DMS 273 treated with DMSO at 0.1 percent for 48 hours (cell line): ENCODE results near the gene PBX2.

Source experiments
- DNase-seq: peaks from one replicate; lab custom pipeline; 2025; lab: John Stamatoyannopoulos, UW

PBX2 gene

DNA sequence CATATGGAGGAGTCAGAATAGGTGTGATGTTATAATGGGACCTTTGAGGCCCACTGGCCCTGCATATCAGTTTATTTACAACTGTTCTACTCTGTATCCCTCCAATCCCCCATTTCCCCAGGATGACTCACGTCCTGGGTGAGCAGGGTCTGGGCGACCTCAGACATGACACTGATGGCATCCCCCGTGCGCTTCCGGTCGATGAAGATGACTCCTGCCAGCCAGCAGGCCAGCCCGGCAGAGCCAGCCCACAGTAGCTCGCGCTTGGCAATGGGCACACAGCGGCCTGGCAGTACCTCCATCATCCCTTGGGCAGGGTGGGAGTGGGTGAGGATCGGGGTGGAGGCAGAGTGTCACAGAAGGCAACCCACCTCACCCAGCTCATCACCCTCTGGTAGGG lies 19.7 kb downstream of the PBX2 start:
- no peak for DNase-seq

DNA sequence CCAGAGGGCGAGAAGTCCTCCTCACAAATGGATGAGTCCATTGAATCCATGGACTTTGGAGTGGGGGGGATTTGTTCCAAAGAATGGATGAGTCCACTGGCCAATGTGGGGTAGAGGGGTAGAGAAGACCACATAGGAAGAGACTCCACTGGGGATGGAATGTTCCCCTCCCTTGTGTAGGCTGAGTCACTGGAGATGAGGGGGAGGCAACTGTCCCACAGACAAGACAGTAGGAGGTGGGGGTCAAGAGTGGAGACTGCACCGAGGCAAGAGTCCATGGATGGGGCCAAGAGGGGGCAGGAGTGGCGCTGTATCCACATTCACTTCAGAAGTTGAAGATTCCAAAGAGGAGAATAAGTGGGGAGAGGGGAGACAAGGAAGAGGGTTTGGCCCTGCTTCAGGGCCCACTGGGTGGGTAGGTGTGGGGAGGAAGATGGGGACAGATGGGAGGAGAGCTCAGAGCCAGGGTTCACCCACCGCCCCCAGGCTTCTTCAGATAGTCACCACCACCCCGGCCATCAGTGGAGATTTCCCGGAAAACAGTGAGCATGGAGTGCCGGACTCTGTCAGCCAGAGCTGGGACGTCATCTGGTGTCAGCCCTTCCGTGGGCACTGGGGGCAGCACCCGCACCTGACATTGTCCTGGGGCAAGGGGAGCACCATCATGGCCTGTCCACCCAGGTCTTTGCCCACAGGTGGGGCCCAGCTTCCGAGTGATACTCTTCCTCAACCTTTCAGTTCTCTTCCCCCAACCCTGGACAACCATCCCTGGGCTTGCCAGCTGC lies 21.0 kb downstream of the PBX2 start:
- no peak for DNase-seq

DNA sequence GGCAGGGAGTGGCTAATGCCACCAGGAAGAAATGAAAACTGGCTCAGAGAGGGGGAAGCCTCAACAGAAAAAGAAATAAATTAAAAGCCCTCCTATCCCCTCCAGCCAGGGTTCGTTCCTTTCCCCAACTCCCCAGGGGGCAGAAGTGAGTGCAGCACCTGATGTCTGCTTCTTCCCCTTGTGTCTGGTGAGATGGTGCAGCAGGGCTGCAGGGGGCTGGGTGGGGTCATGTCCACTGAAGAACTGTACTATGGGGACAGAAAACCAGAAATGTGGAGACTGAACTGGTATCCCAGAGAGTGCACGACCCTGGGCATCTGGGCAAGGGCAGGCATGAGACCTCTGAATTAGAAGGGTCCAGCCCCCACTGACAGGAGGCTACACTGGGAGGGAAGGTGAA lies 21.7 kb downstream of the PBX2 start:
- DNase-seq = no peak

DNA sequence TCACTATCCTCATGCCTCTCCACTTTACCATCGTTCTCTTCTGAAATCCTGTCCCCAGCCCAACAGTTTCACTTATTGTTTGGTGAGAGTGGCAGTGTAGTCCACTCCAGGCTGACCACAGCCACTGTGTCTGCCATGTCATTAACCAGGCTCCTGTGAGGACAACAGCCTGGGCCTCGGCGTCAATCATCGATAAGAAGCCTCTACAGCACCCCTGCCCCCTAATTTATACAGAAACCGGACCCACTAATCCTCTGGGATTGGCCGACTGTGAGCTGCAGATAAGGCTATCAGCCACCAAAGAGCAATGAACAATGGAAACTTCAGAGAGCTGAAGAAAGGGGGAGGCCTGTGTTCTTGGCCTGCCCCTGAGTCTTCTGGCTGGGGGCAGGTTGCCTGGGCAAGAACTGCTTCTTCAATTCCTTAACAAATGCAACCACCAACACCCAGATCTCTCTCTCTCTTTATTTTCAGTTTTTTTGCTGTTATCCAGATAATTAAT lies 22.2 kb downstream of the PBX2 start:
- DNase-seq = no peak

DNA sequence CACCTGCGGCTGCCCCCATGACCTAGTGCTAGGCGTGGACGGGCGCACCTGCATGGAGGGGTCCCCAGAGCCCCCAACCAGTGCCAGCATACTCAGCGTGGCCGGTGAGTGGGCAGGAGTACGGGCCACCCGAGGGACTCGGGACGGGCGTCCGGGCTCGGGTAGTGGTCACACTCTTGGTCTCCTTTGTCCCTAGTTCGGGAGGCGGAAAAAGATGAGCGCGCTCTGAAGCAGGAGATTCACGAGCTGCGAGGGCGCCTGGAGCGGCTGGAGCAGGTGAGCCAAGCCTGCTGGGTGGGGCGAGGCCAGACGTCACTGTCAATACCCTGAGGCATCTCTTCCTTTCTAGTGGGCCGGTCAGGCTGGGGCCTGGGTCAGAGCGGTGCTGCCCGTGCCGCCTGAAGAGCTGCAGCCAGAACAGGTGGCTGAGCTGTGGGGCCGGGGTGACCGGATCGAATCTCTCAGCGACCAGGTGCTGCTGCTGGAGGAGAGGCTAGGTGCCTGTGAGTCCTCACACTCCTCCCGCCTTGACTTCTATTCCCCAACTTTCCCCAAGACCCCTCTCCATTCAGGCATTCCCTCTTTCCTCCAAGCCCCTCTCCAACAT lies 22.7 kb downstream of the PBX2 start:
- no peak for DNase-seq

DNA sequence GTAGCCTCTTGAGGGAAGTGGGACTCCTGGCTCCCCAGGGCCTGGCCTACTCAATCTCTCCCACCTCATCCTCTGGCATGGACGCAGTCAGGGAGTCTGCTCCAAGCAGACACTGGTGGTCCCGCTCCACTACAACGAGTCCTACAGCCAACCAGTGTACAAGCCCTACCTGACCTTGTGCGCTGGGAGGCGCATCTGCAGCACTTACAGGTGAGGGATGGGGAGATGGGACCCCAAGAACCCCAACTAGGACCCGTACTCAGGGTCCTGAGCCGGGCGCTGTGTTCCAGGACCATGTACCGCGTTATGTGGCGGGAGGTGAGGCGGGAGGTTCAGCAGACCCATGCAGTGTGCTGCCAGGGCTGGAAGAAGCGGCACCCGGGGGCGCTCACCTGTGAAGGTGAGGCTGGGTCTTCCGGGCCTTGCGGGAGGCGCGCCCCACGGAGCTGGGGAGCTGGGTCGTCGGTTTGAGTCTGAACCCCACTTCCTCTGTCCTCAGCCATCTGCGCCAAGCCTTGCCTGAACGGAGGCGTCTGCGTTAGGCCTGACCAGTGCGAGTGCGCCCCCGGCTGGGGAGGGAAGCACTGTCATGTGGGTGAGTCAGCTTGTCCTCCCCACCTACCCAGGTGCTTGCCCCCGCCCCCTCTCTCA lies 23.5 kb downstream of the PBX2 start:
- DNase-seq = no peak

DNA sequence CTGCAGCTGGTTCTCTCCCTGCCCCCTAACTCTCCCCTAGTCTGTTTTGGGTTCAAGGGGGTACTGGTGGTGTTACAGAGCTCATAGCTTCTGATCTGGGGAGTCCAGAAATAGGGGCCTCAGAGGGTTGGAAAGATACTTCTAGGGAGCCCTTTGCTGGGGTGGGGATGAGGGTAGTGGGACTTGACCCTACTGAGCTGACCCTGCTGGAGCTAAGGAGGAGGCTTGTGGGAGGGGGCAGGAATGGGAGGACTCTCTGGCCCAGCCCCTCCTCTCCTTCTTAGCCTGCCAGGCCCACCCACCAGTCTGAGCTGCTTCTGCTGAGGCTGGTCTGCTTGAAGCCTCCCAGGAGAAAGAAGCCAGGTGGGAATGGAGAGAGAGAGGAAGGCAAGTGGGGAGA lies 25.7 kb downstream of the PBX2 start, which contains the start of gene EGFL8:
Gene EGFL8 (plus strand): TSS at position 301 of the 400 bp plus-strand sequence. CDS start 1,571 bp downstream, outside the sequence.
- DNase-seq = no peak

DNA sequence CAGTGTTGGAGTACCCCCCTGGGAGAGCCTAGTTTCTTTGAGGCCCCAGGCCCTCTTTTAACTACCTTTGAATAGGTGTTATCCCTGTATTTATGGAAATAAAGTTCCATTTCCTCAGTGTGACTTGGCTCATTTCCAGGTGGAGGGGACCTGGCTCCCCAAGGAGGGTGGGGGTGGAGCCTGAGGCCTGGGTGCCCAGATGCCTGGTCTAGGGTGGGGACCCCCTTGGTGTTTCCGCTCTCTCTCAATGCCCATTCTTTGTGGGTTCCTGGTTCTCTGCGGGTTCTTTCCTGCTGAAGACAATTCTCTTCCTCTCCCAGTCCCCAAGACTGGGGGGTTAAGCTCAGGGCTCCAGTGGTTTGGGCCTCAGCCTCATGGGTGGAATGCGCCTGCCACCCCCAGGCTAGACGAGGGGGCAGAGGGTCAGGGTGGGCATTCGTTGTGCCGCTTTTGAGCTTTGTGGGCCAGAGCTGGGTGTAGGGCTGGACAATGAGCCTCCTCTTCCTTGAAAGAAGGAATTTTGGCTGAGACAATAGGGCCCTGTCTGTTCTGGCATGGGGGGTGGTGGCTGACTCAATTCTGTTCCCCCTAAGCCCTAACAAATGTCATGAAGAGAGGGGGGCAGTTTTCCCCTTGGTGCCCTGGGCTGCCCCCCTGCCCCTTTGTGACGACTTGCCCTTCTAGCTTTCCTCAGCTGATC lies 26.3 kb downstream of the PBX2 start:
- DNase-seq = no peak

DNA sequence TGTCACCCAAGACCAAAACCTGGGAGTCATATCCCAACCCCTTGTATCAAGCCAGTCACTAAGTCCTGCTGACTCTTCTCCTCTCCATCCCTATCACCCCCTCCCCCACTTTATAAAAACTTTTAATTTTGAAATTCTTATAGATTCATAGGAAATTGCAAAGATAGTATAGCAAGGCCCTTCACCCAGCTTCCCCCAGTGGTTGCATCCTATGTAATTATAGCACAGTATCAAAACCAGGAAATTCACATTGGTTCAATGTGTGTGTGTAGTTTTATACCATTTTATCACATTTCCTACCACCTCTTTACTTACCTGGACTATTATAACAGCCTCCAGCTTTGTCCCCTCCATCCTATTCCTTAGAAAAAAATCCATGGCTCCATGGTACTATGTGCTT lies 31.9 kb downstream of the PBX2 start:
- DNase-seq = no peak

DNA sequence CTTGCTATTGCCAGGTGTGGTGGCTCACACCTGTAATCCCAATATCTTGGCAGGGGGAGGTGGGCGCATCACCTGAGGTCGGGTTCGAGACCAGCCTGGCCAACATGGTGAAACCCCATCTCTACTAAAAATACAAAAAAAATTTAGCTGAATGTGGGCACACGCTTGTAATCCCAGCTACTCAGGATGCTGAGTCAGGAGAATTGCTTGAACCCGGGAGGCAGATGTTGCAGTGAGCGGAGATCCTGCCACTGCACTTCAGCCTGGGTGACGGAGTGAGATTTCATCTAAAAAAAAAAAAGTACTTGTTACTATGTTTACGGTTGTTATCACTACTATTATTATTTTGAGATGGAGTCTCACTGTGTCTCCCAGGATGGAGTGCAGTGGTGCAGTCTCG lies 33.1 kb downstream of the PBX2 start:
- DNase-seq = no peak

DNA sequence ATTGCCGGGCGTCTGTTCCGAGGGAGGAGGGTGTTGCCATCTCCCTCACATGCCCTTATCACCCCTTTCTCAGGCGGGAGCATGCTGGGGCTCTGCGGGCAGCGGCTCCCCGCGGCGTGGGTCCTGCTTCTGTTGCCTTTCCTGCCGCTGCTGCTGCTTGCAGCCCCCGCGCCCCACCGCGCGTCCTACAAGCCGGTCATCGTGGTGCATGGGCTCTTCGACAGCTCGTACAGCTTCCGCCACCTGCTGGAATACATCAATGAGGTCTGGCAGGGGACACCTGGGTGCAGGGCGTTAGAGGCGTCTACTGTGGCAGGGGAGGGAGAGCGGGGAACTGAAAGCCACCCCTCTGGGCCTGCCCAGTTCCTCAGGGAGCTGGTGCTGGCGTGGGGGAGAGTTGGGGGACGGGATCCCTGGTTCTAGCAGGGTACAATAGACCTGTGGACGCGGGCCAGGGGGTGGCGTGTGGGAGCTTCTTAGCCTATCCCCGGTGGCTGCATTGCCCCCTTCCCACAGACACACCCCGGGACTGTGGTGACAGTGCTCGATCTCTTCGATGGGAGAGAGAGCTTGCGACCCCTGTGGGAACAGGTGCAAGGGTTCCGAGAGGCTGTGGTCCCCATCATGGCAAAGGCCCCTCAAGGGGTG lies 35.4 kb downstream of the PBX2 start:
- DNase-seq = peak; percentile 21

DNA sequence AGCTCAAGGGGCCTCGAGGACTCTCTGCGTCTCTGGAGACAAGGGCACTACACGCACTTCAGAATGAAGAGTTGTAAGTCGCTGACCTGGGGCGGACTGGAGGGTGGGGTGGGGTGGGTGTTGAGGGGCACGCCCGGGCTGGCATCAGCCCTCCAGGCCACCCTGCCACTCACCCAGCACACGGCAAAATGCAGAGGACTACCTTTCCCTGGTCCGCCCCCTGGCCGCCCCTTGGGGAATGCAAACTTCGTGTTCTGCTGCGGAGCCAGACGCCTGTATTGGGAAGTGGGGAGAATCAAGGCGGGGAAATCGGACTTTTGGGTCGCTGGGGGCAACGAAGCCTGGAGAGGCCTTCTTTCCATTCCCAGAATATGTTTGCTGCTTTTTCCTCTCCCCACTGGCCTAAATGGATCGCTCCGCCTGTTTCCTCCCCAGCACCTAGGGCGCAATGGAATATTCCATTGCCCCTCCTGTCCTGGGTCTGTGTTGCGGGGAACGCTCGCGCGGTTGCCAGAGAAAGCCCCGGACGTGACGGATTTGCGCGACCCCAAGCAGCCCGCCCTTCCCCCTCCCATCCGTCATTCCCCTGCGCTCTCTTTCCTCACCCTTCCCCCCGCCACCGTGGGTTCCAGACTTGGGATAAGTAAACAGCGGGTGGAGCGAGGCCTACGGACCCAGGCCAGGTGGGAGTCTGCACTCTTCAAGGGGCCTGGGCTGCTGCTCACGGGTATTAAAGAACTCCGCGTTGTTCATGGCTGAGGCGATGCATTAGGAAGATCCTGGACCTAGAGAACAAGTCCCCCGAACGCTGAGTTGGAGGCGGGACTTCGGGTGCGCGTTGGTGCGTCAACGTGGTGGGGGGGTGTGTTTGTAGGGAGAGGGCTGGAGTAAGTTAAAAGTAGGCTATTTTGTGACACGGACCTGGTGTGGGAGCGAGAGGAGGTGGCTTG lies 36.2 kb downstream of the PBX2 start, which contains the start of gene PPT2:
Gene PPT2 (plus strand): TSS at position 578 of the 950 bp plus-strand sequence. CDS start 454 bp downstream, outside the sequence.
- peak; percentile 85 for DNase-seq

DNA sequence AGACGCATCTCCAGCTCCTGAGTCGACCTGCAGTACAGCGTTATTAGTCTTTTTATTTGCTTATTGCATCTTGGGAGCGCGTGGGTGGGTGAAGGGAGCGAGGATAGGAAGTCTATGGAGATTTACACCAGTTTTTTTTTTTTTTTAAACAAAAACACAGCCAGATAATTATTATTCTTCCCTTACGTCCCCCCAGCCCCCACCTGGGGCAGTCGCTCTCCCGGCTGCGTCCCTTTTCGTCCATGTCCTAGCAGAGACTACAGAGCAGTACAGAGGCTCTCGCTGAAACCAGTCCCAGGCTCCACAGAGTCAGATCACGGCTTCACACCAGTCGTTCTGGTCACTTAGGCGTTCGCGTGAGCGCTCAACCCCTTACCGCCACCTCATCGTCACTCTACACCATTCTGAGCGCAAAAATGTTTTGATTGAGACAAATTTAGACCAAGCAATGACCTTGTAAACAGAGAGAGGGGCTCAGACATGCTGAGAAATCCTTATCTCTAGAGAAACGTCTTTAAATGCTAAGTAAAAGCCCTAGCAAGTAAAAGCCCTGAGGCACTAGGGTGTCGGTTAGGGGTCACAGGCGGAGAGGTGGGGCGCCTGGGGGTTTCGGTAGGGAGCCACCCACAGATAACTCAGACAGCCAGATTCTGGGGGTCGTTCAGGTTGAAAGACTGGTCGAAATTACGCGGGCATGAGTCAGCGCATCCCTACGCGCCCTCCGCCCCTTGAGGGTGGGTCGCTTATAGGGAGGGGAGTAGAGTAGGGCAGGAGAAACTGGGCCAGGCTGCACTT lies 37.0 kb downstream of the PBX2 start:
- no peak for DNase-seq

DNA sequence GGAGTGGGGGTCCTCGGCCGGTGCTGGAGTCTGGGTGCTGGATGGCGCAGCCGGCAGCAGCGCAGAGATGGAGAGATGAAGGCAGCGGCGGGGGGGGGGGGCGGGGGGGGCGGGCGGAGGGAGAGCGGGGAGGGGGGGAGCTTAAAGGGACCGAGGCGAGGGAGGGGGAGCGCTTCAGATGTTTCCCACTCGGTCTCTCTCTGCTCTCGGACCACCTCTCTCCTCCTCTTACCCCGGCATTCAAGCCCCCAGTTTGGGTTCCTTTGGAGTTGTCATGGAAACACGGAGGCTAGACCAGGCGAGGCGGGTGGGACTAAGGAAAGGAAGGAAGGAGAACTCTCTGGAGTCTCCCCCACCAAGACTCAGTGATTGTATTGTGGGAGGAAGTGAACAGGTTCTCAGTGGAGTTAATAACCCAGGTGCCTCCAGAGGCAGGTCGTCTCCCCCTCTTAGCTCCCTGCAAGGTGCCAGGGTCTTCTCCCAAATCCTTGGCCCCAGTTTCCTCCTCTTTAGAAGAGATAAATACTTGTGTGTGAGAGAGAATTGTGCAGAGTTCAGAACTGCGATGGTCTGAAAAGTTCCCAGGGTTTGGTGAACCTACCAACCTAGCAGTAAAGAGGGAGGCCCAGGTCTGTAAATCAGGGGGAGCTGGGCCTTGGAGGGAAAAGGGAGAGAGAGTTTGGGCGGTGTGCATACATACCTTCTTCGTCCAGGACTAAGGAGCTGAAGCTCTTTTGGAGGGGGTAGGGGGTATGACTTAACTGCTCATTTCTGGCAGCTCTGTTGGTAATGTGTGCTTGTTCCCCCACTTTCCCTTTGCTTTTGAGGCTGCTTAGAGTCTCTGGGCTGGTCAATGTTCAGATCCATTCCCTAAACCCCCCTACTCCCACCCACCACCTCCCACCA lies 37.9 kb downstream of the PBX2 start, which contains the start of gene PRRT1:
Gene PRRT1 (minus strand): TSS at position 77 of the 906 bp plus-strand sequence. CDS start 112 bp downstream, outside the sequence.
- DNase-seq = no peak

DNA sequence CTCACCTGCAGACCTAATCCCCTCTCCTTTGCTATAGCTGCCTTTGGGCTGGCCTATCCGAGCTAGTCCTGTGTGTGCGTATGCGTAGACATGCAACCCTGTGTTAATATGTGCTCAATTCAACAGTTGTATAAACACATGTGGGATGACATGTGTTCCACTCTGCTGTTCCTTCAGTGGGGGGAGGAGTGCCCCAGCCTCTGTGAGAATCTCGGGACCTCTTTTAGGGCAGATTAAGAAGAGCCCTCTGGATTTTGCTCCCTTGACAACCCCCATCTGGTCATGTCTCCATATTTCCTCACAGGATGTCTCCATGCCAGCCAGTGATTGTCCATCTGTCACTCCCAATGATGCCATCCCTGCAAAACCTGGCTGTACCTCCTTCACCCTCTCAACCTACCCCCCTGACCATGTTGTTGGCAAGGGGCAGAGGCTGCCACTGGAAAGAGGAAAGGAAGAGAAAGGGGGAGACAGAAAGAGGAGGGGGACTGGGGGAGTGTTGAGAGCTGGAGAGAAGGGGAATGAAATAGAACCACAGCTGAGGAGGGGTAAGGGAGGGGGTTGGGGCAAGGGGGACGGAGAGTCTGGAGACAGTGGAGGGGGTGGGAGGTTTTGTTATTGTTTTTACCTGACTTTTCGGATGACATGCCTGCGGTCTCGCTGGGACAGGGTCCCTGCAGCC lies 38.7 kb downstream of the PBX2 start:
- peak; percentile 89 for DNase-seq

DNA sequence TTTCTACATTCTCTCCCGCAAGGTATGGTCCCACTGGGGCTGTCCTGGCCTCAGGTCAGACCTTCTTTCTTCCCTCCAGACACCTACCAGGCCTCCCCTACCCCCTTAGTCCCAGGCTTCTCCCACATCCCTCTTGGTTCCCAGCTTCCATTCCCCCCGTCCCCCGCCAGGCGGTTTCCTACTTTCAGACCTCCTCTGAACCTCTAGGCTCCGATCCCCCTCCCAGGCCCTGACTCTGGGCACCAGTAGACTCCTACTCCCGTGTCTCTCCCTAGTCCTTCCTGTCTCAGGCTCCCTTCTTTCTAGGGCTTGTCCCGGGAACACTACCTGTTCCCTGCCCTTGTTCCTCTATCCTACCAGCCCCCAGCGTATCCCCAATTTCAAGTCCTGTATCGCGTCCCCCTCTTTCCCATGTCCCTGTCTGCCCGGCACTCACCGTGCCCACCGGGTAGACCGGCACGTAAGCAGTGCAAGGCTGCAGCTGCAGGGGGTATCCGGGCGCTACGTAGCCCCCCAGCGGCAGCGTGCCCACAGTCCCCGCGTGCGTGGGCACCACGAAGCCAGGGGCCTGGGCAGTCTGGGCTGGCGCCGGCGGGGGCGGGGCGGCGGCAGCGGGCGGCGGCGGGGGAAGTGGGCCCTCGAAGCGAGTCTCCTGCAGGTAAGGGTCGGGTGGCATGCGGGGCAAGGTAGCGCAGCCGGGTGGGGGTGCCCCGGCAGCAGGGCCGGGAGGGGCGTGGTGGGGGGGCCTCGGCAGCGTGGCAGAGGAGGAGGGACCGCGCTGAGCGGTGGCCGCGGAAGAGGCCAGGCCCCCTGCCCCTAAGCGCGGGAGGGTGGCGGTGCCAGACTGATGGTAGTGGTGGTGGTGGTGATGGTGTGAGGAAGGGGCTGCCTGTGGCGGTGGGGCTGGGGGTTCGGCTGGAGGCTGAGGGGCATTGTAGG lies 39.8 kb downstream of the PBX2 start:
- no peak for DNase-seq
